H9 (cell line): ENCODE data around the gene PRPF6. TPM values are rescaled to one million over a fixed set of nuclear protein-coding genes. Genes with fewer than 3 reads are reported as not detected.

Source experiments
- DNase-seq: peaks from one replicate; pipeline ENCODE4 v3.0.0-alpha.2; 2017
- H2AFZ ChIP-seq: one replicate; pipeline ENCODE4 v1.6.1; 2013; ENCODE audit warnings: mild to moderate bottlenecking, low read length, control low read depth, moderate library complexity
- H2AK5ac ChIP-seq: 2 replicates; pipeline ENCODE4 v1.6.1; 2013; ENCODE audit warnings: low read length, control low read depth, mixed read lengths; ENCODE audit not compliant: insufficient read length
- H2BK120ac ChIP-seq: one replicate; pipeline ENCODE4 v1.6.1; 2013; ENCODE audit warnings: low read depth, mild to moderate bottlenecking, low read length, control low read depth, inconsistent platforms; ENCODE audit not compliant: poor library complexity, severe bottlenecking
- H2BK12ac ChIP-seq: 2 replicates; pipeline ENCODE4 v1.6.1; 2013; ENCODE audit warnings: low read length, control low read depth, mixed read lengths, low read depth; ENCODE audit not compliant: insufficient read length
- H2BK15ac ChIP-seq: 2 replicates; pipeline ENCODE4 v1.6.1; 2013; ENCODE audit warnings: low read depth, low read length, control low read depth
- H2BK20ac ChIP-seq: one replicate; pipeline ENCODE4 v1.6.1; 2013; ENCODE audit warnings: low read depth, mild to moderate bottlenecking, low read length, control low read depth, inconsistent platforms; ENCODE audit not compliant: poor library complexity, severe bottlenecking
- H2BK5ac ChIP-seq: 2 replicates; pipeline ENCODE4 v1.6.1; 2013; ENCODE audit warnings: low read length, control low read depth, mixed read lengths; ENCODE audit not compliant: insufficient read length
- H3K14ac ChIP-seq: 2 replicates; pipeline ENCODE4 v1.6.1; 2013; ENCODE audit warnings: low read length, control low read depth; ENCODE audit not compliant: insufficient read depth
- H3K18ac ChIP-seq: 2 replicates; pipeline ENCODE4 v1.6.1; 2013; ENCODE audit warnings: low read depth, mild to moderate bottlenecking, mixed read lengths, low read length, control low read depth; ENCODE audit not compliant: insufficient read length
- H3K23ac ChIP-seq: 2 replicates; pipeline ENCODE4 v1.6.1; 2013; ENCODE audit warnings: low read length, control low read depth, mixed read lengths, low read depth; ENCODE audit not compliant: insufficient read length
- H3K23me2 ChIP-seq: 2 replicates; pipeline ENCODE4 v1.6.1; 2013; ENCODE audit warnings: low read depth, mild to moderate bottlenecking, mixed read lengths, low read length, control low read depth; ENCODE audit not compliant: insufficient read length, poor library complexity, severe bottlenecking
- H3K27ac ChIP-seq: 2 replicates; pipeline ENCODE4 v1.5.1; 2013; ENCODE audit warnings: low read length, control low read depth, mixed read lengths, low read depth; ENCODE audit not compliant: insufficient read length
- H3K27me3 ChIP-seq: 2 replicates; pipeline ENCODE4 v1.6.1; 2013; ENCODE audit warnings: low read length, control low read depth, inconsistent platforms; ENCODE audit not compliant: insufficient read depth
- H3K4ac ChIP-seq: 2 replicates; pipeline ENCODE4 v1.6.1; 2013; ENCODE audit warnings: low read depth, mild to moderate bottlenecking, control low read depth, inconsistent platforms, low read length, moderate library complexity
- H3K4me1 ChIP-seq: 2 replicates; pipeline ENCODE4 v1.6.1; 2013; ENCODE audit warnings: low read length, control low read depth, inconsistent platforms; ENCODE audit not compliant: insufficient read depth
- H3K4me2 ChIP-seq: 2 replicates; pipeline ENCODE4 v1.6.1; 2013; ENCODE audit warnings: low read length, control low read depth, mixed read lengths; ENCODE audit not compliant: insufficient read length, insufficient read depth
- H3K56ac ChIP-seq: 2 replicates; pipeline ENCODE4 v1.6.1; 2013; ENCODE audit warnings: low read depth, mild to moderate bottlenecking, mixed read lengths, low read length, control low read depth; ENCODE audit not compliant: insufficient read length
- H3K79me1 ChIP-seq: 2 replicates; pipeline ENCODE4 v1.6.1; 2013; ENCODE audit warnings: low read depth, mild to moderate bottlenecking, moderate library complexity, low read length, control low read depth, inconsistent platforms; ENCODE audit not compliant: insufficient read depth, poor library complexity, severe bottlenecking
- H3K79me2 ChIP-seq: 2 replicates; pipeline ENCODE4 v1.6.1; 2013; ENCODE audit warnings: low read length, control low read depth, inconsistent platforms; ENCODE audit not compliant: insufficient read depth
- H3K9ac ChIP-seq: 2 replicates; pipeline ENCODE4 v1.6.1; 2013; ENCODE audit warnings: low read length, control low read depth, mixed read lengths; ENCODE audit not compliant: insufficient read length; ENCODE audit errors: extremely low read depth
- H3K9me3 ChIP-seq: one replicate; pipeline ENCODE4 v1.6.1; 2013; ENCODE audit warnings: low read depth, low read length, inconsistent platforms; ENCODE audit not compliant: control insufficient read depth
- H3T11ph ChIP-seq: one replicate; pipeline ENCODE4 v1.6.1; 2013; ENCODE audit warnings: mild to moderate bottlenecking, low read length, control low read depth, inconsistent platforms
- H4K20me1 ChIP-seq: one replicate; pipeline ENCODE4 v1.6.1; 2013; ENCODE audit not compliant: control insufficient read depth, insufficient read length, insufficient read depth
- H4K5ac ChIP-seq: 2 replicates; pipeline ENCODE4 v1.6.1; 2013; ENCODE audit warnings: low read depth, mild to moderate bottlenecking, mixed read lengths, low read length, control low read depth; ENCODE audit not compliant: insufficient read length
- H4K8ac ChIP-seq: replicated peaks from 2 replicates; pipeline ENCODE4 v1.6.1; 2013; ENCODE audit warnings: low read length, control low read depth, mixed read lengths, low read depth; ENCODE audit not compliant: insufficient read length
- H4K91ac ChIP-seq: 2 replicates; pipeline ENCODE4 v1.6.1; 2013; ENCODE audit warnings: low read depth, mild to moderate bottlenecking, moderate library complexity, mixed read lengths, low read length, control low read depth; ENCODE audit not compliant: insufficient read length
- H3K27ac Mint-ChIP-seq, 3 experiments: 2 replicates in 2 of 3; 3 replicates in 1 of 3; pipeline ENCODE4 v1.8.0; 2020 to 2021; ENCODE audit warnings: mixed read lengths in 3 of 3, mild to moderate bottlenecking in 1 of 3, moderate library complexity in 1 of 3
- H3K27me3 Mint-ChIP-seq: 2 replicates; pipeline ENCODE4 v1.8.0; 2021; ENCODE audit warnings: low read depth, mild to moderate bottlenecking, moderate library complexity, mixed read lengths
- H3K36me3 Mint-ChIP-seq, 3 experiments: 2 replicates in 2 of 3; 3 replicates in 1 of 3; pipeline ENCODE4 v1.8.0; 2020 to 2021; ENCODE audit warnings: low read depth in 3 of 3, mixed read lengths in 3 of 3; ENCODE audit not compliant: insufficient read depth in 1 of 3
- H3K4me1 Mint-ChIP-seq, 2 experiments: 2 replicates each; pipeline ENCODE4 v1.8.0; 2020; ENCODE audit warnings: mixed read lengths in 2 of 2
- H3K4me3 Mint-ChIP-seq, 2 experiments: 2 replicates in 1 of 2; 3 replicates in 1 of 2; pipeline ENCODE4 v1.8.0; 2020 to 2021; ENCODE audit warnings: mild to moderate bottlenecking in 2 of 2, mixed read lengths in 2 of 2, moderate library complexity in 1 of 2
- H3K9me3 Mint-ChIP-seq, 2 experiments: 2 replicates in 1 of 2; 3 replicates in 1 of 2; pipeline ENCODE4 v1.8.0; 2020; ENCODE audit warnings: mild to moderate bottlenecking in 2 of 2, mixed read lengths in 2 of 2, moderate library complexity in 1 of 2
- WGBS: extraction: QIAGEN DNeasy Blood & Tissue Kit; methylation state at CpG from one replicate; pipeline ENCODE4 v1.1.7; 2013; ENCODE audit warnings: missing lambda C conversion rate, low lambda C conversion rate, mixed read lengths; ENCODE audit not compliant: insufficient read length; ENCODE audit errors: extremely low coverage; 5-methylcytosine and 5-hydroxymethylcytosine counted together
- total RNA-seq: library from RNA; stranded (reverse); gene quantifications from 2 replicates; pipeline ENCODE4 v1.2.1, GENCODE V29; 2021
- TF ChIP-seq, protein P1 (sequence below): fragments of 200-600 bp; sonication (generic); conservative IDR thresholded peaks from 3 replicates; pipeline ENCODE4 v1.8.0; 2021; ENCODE audit warnings: antibody characterized with exemption, mild to moderate bottlenecking

The PRPF6 gene
- total RNA-seq, 1 experiment from 2014 or later = 87.9 TPM

DNA sequence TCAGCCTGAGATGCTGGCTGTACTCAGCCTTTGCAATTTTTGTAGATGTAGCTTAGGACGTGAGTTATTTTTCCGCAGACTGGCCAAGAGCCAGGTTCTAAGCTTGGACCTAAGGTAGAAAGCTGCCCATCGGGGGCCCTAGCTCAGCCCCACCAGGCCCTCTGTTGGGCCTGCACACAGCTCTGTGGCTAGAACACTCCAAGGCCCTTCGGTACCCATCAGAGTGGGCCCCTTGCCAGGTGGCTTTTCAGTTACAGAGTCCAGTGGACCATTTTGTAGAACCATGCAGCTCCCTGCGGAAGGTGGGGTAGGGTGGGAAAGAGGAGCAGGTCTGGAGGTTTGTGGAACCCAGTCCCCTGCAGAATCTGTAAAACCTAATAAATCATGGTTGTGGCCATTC lies 47.3 kb upstream of the PRPF6 start:
- Mint-ChIP-seq H3K4me3 (no peak overlapping the region), H3K27me3 (no peaks in the 10 kb centered on the region), H3K4me1 (no peaks in the 10 kb centered on the region), H3K27ac (no peak overlapping the region), H3K36me3 (peaks cover 28 to 60% (median 58%) of the 10 kb centered on the region in 3 experiments), H3K9me3 (no peaks in the 10 kb centered on the region)
- H2AK5ac ChIP-seq = no peak overlapping the region
- no CpG with 5 or more reads among the region's 5 CpGs for WGBS
- H3K4me2 ChIP-seq = no peak overlapping the region
- H3K56ac ChIP-seq = no peak overlapping the region
- TF ChIP-seq, protein P1, sequence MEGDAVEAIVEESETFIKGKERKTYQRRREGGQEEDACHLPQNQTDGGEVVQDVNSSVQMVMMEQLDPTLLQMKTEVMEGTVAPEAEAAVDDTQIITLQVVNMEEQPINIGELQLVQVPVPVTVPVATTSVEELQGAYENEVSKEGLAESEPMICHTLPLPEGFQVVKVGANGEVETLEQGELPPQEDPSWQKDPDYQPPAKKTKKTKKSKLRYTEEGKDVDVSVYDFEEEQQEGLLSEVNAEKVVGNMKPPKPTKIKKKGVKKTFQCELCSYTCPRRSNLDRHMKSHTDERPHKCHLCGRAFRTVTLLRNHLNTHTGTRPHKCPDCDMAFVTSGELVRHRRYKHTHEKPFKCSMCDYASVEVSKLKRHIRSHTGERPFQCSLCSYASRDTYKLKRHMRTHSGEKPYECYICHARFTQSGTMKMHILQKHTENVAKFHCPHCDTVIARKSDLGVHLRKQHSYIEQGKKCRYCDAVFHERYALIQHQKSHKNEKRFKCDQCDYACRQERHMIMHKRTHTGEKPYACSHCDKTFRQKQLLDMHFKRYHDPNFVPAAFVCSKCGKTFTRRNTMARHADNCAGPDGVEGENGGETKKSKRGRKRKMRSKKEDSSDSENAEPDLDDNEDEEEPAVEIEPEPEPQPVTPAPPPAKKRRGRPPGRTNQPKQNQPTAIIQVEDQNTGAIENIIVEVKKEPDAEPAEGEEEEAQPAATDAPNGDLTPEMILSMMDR = no peak
- H2BK12ac ChIP-seq = no peak overlapping the region
- H2BK5ac ChIP-seq = no peak overlapping the region
- peaks cover under 1% of the 10 kb centered on the region for H3K23me2 ChIP-seq
- H3K9me3 ChIP-seq = no peaks in the 10 kb centered on the region
- no peak overlapping the region for H4K91ac ChIP-seq
- H2BK15ac ChIP-seq = no peak overlapping the region
- H2BK120ac ChIP-seq = no peak overlapping the region
- H3K4ac ChIP-seq = no peak overlapping the region
- 0 out of 2 replicates have a peak, but pooled peaks cover 4% of the 10 kb centered on the region for H3K79me2 ChIP-seq
- no peak overlapping the region for H3T11ph ChIP-seq
- H3K27ac ChIP-seq = no peak overlapping the region
- no peak overlapping the region for H4K8ac ChIP-seq
- no peak overlapping the region for H2BK20ac ChIP-seq
- no peak overlapping the region for H2AFZ ChIP-seq
- no peaks in the 10 kb centered on the region for H4K20me1 ChIP-seq
- no peak overlapping the region for H3K18ac ChIP-seq
- no peak overlapping the region for H3K14ac ChIP-seq
- no peak overlapping the region for H3K23ac ChIP-seq
- no peaks in the 10 kb centered on the region for H3K79me1 ChIP-seq
- no peaks in the 10 kb centered on the region for H3K27me3 ChIP-seq
- H3K4me1 ChIP-seq = no peaks in the 10 kb centered on the region
- no peak overlapping the region for H3K9ac ChIP-seq
- no peak for DNase-seq
- H4K5ac ChIP-seq = no peak overlapping the region
